Adrenal gland (tissue), 12 donors: Measurements from ENCODE around the gene NRXN3. TPM values are rescaled to one million over a fixed set of nuclear protein-coding genes. Genes with fewer than 3 reads are reported as not detected.

Source experiments
- DNase-seq, 7 donors: peaks; one replicate each; pipeline ENCODE4 v3.0.0-alpha.2; 2019 to 2020
- H3K27ac ChIP-seq, 5 donors: fragments of 200-600 bp; sonication (generic) in 4 of 5; 1 replicate in 3 of 5; 2 replicates in 2 of 5; pipeline versions ENCODE4 v1.5.1 to v1.8.0; 2016 to 2020; ENCODE audit warnings: mild to moderate bottlenecking in 1 of 5
- H3K27me3 ChIP-seq: fragments of 200-600 bp; 2 replicates; pipeline ENCODE4 v1.8.0; 2021
- H3K36me3 ChIP-seq, 2 donors: fragments of 200-600 bp; replicated peaks in 1 of 2; 1 replicate in 1 of 2; 2 replicates in 1 of 2; pipeline versions ENCODE4 v1.5.1 to v1.8.0; 2018 to 2022
- H3K4me1 ChIP-seq, 2 donors: fragments of 200-600 bp; replicated peaks in 1 of 2; 1 replicate in 1 of 2; 2 replicates in 1 of 2; pipeline versions ENCODE4 v1.5.1 to v1.8.0; 2018 to 2021
- H3K4me3 ChIP-seq, 4 donors: fragments of 200-600 bp; sonication (generic) in 3 of 4; one replicate each; pipeline ENCODE4 v1.5.1; 2016 to 2018
- H3K9me3 ChIP-seq, 3 donors: fragments of 200-600 bp; sonication (generic) in 1 of 3; replicated peaks in 1 of 3; 1 replicate in 2 of 3; 2 replicates in 1 of 3; pipeline versions ENCODE4 v1.5.1 to v1.8.0; 2016 to 2021
- CTCF ChIP-seq, 6 experiments: fragments of 450-650 bp in 4 of 6; fragments of 200-600 bp in 2 of 6; sonication (generic) in 1 of 6; IDR thresholded peaks; 1 replicate in 5 of 6; 2 replicates in 1 of 6; pipeline versions ENCODE4 v1.5.1 to v1.8.0; 2016 to 2021; ENCODE audit warnings: antibody characterized with exemption in 6 of 6, mild to moderate bottlenecking in 2 of 6, moderate library complexity in 1 of 6
- POLR2A ChIP-seq, 2 donors: fragments of 450-650 bp; IDR thresholded peaks; one replicate each; pipeline ENCODE4 v1.6.1; 2017; ENCODE audit warnings: antibody characterized with exemption in 2 of 2, mild to moderate bottlenecking in 2 of 2, moderate library complexity in 1 of 2
- WGBS, 4 donors: extraction: QIAGEN DNeasy Blood & Tissue Kit in 2 of 4; methylation state at CpG; one replicate each; pipeline versions ENCODE4 v1.1.5 to v1.1.7; 2013 to 2017; 5-methylcytosine and 5-hydroxymethylcytosine counted together
- intact Hi-C, 2 donors: fragments of 100-400 bp; cut with DNase I; formaldehyde crosslinking; loops; one replicate each; pipeline versions ENCODE4 v1.14.1 to v1.15.0; 2022 to 2023
- polyA plus RNA-seq, 3 donors: library from polyadenylated mRNA; stranded (reverse); fragments of 200-250 nt in 2 of 3; fragments of 350-450 nt in 1 of 3; fragmentation: Illumina TruSeq in 1 of 3; extraction: RNeasy Lipid Tissue Mini Kit (QIAGEN cat#74804) in 1 of 3; gene quantifications; one replicate each; pipeline ENCODE4 v1.2.3, GENCODE V29; 2013 to 2014
- total RNA-seq, 9 donors: library from RNA; depleted of rRNA in 4 of 9; stranded (reverse); fragments of >200 nt in 4 of 9; fragments of 120-200 nt in 1 of 9; fragmentation: NEBNext Ultra II Directional in 1 of 9; extraction: Animal tissue kit (Norgen Biotek cat#: 25700) in 1 of 9; gene quantifications; one replicate each; pipeline versions ENCODE4 v1.1.0 to v1.2.4, GENCODE V29; 2013 to 2023
- donor health status: healthy with polysubstance abuse.
- donor health status: Bipolar disorder and iron deficiency.
- donor health status: DM: yes; HTN: yes; CAD: no.
- donor health status: DM: no; HTN: no; CAD: no.
- donor health status: DM: no; HTN: no; CAD: no.
- donor health status: DM: yes; HTN: yes; CAD: no.

Gene NRXN3
- total and polyA plus RNA-seq, 12 donors: 0.09 to 8.5 (median 1.6) TPM

- WGBS, 4 donors: 49 to 57% (median 54%) methylated on average over 2 to 5 of the region's 5 CpGs
Measured at GRCh38 chr14:78798757-78799156, 628.6 kb downstream of the NRXN3 start.

GRCh38 chr14:78805570-78805969, 635.4 kb downstream of the NRXN3 start:
- no peak overlapping the region for H3K27ac ChIP-seq
- H3K4me3 ChIP-seq: no peak overlapping the region
- no peak for DNase-seq
- WGBS, 4 donors: 42 to 77% (median 54%) methylated on average over 2 to 3 of the region's 3 CpGs
- intact Hi-C loops: no loop called here
- no peaks in the 10 kb centered on the region for H3K27me3 ChIP-seq
- no peaks in the 10 kb centered on the region for H3K9me3 ChIP-seq
- H3K36me3 ChIP-seq: no peaks in the 10 kb centered on the region
- TF ChIP-seq POLR2A (IDR thresholded peaks at IDR 0.05) (no peak), CTCF (IDR thresholded peaks at IDR 0.05) (no peak)
- no peaks in the 10 kb centered on the region for H3K4me1 ChIP-seq

More at GRCh38 chr14:78798757-78799156, 628.6 kb downstream of the NRXN3 start:
- Histone ChIP-seq H3K27me3 (no peaks in the 10 kb centered on the region), H3K27ac (no peak overlapping the region), H3K4me3 (no peak overlapping the region), H3K36me3 (no peaks in the 10 kb centered on the region), H3K4me1 (no peaks in the 10 kb centered on the region), H3K9me3 (no peaks in the 10 kb centered on the region)
- TF ChIP-seq POLR2A (IDR thresholded peaks at IDR 0.05): no peak
- no peak for TF ChIP-seq CTCF (IDR thresholded peaks at IDR 0.05)
- DNase-seq: no peak
- intact Hi-C loops: no loop called here

GRCh38 chr14:78823035-78823434, 652.9 kb downstream of the NRXN3 start:
- Histone ChIP-seq H3K36me3 (no peaks in the 10 kb centered on the region), H3K4me1 (no peaks in the 10 kb centered on the region), H3K27me3 (no peaks in the 10 kb centered on the region), H3K9me3 (no peaks in the 10 kb centered on the region), H3K27ac (no peak overlapping the region), H3K4me3 (no peak overlapping the region)
- TF ChIP-seq POLR2A (IDR thresholded peaks at IDR 0.05): no peak
- no peak for TF ChIP-seq CTCF (IDR thresholded peaks at IDR 0.05)
- intact Hi-C loops: no loop called here
- 72 to 77% (median 75%) methylated on average over 3 of the region's 3 CpGs for WGBS, 4 donors
- DNase-seq: no peak

- no peak overlapping the region for H3K27ac ChIP-seq
- H3K4me3 ChIP-seq: no peak overlapping the region
- no peaks in the 10 kb centered on the region for H3K27me3 ChIP-seq
- no peaks in the 10 kb centered on the region for H3K36me3 ChIP-seq
- no peak for DNase-seq
- no peaks in the 10 kb centered on the region for H3K9me3 ChIP-seq
- 59 to 71% (median 67%) methylated on average over 2 of the region's 2 CpGs for WGBS, 4 donors
- H3K4me1 ChIP-seq: no peaks in the 10 kb centered on the region
- TF ChIP-seq CTCF (IDR thresholded peaks at IDR 0.05) (no peak), POLR2A (IDR thresholded peaks at IDR 0.05) (no peak)
- intact Hi-C loops: no loop called here
Measured at GRCh38 chr14:78823516-78823915, 653.3 kb downstream of the NRXN3 start.
